HG03571 (cell line): ENCODE results near the gene SF1.

Experiments
- ATAC-seq: cut with Tn5 transposase; IDR thresholded peaks from one replicate; pipeline ENCODE4 v1.9.1; 2021; ENCODE audit not compliant: unreplicated experiment

Gene SF1

GRCh38 chr11:64801561-64802369 is 23.4 kb upstream of the SF1 start:
- no peak for ATAC-seq

GRCh38 chr11:64801158-64801464 is 22.8 kb upstream of the SF1 start:
- no peak for ATAC-seq

- ATAC-seq: no peak
Measured at GRCh38 chr11:64800303-64801157, 22.2 kb upstream of the SF1 start.

- ATAC-seq: no peak
Measured at GRCh38 chr11:64799623-64800302, 21.4 kb upstream of the SF1 start.

GRCh38 chr11:64799256-64799622 is 20.9 kb upstream of the SF1 start:
- no peak for ATAC-seq

- no peak for ATAC-seq
Measured at GRCh38 chr11:64796757-64797541, 18.6 kb upstream of the SF1 start.

- no peak for ATAC-seq
Measured at GRCh38 chr11:64796047-64796756, 17.9 kb upstream of the SF1 start.

- no peak for ATAC-seq
Measured at GRCh38 chr11:64794526-64794925, 16.2 kb upstream of the SF1 start.

GRCh38 chr11:64793271-64794160 is 15.2 kb upstream of the SF1 start:
- ATAC-seq: no peak

GRCh38 chr11:64792482-64792881 is 14.1 kb upstream of the SF1 start:
- no peak for ATAC-seq

- ATAC-seq: no peak
Measured at GRCh38 chr11:64791781-64792291, 13.5 kb upstream of the SF1 start.

GRCh38 chr11:64790205-64791095 is 12.1 kb upstream of the SF1 start:
- no peak for ATAC-seq

- no peak for ATAC-seq
Measured at GRCh38 chr11:64789331-64790204, 11.2 kb upstream of the SF1 start.

GRCh38 chr11:64788321-64789215 is 10.2 kb upstream of the SF1 start:
- no peak for ATAC-seq

GRCh38 chr11:64787526-64788320 is 9.4 kb upstream of the SF1 start:
- ATAC-seq: no peak
